HFF-Myc (cell line): ENCODE data around the gene DCAF8L2.
"Not testable (repeated sequence)": the region's sequence is repeated elsewhere in the genome, so short reads cannot be mapped to it uniquely, and the experiment has no call there.

Experiments
- DNase-seq: peaks from one replicate; pipeline ENCODE4 v3.0.0-alpha.2; 2011; ENCODE audit warnings: low read depth; ENCODE audit errors: extremely low read depth
- H3K4me3 ChIP-seq: replicated peaks from 2 replicates; pipeline ENCODE4 v1.5.1; 2011; ENCODE audit warnings: low read depth, mild to moderate bottlenecking, control low read depth, low read length
- CTCF ChIP-seq: IDR thresholded peaks from 2 replicates; pipeline ENCODE4 v1.5.1; 2012; ENCODE audit warnings: mild to moderate bottlenecking, low read depth, low read length, control low read depth; ENCODE audit errors: missing control alignments

The DCAF8L2 gene

GRCh38 chrX:27746516-27746915 lies 156.4 kb downstream of the DCAF8L2 start:
- TF ChIP-seq CTCF, result no peak
- DNase-seq, result no peak
- H3K4me3 ChIP-seq, result no peak overlapping the region

DNA sequence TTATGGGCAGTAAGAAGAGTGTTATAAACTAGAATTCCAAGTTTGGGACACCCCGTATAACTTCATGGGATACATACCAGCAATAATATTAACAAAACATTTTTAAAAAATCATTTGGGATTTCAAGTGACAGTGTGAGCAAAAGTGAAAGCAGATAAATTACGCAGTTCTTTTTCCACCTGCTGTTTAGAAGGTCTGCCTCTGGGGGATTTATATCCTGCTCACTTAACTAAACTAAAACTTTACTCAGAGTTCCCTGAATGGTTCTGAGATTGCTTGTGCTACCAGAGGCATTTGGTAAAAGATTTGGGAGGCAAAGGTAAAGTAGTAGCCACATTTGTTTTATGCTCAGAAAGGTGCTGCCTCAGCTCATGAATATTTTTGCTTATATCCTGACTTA lies 160.2 kb downstream of the DCAF8L2 start:
- not testable (repeated sequence) for H3K4me3 ChIP-seq, DNase-seq

- no peak for DNase-seq
Observed at GRCh38 chrX:27751976-27752375, 161.8 kb downstream of the DCAF8L2 start.

GRCh38 chrX:27765718-27766117 lies 175.6 kb downstream of the DCAF8L2 start:
- no peak overlapping the region for H3K4me3 ChIP-seq

More at GRCh38 chrX:27751976-27752375, 161.8 kb downstream of the DCAF8L2 start:
- H3K4me3 ChIP-seq, result no peak overlapping the region
- no peak for TF ChIP-seq CTCF

GRCh38 chrX:27767387-27767786 lies 177.2 kb downstream of the DCAF8L2 start:
- no peak overlapping the region for H3K4me3 ChIP-seq
- no peak for DNase-seq
- TF ChIP-seq CTCF, result no peak

More at GRCh38 chrX:27765718-27766117, 175.6 kb downstream of the DCAF8L2 start:
- DNase-seq, result no peak
- no peak for TF ChIP-seq CTCF

- no peak for DNase-seq
- H3K4me3 ChIP-seq, result no peak overlapping the region
- TF ChIP-seq CTCF, result no peak
Observed at GRCh38 chrX:27775984-27776383, 185.8 kb downstream of the DCAF8L2 start.

- no peak for DNase-seq
- TF ChIP-seq CTCF, result no peak
- no peak overlapping the region for H3K4me3 ChIP-seq
Observed at GRCh38 chrX:27796640-27797257, 206.6 kb downstream of the DCAF8L2 start.
